Endothelial cell of umbilical vein (primary cell): Measurements from ENCODE around the gene DIABLO. TPM values are rescaled to one million over a fixed set of nuclear protein-coding genes. Genes with fewer than 3 reads are reported as not detected.

Source experiments
- BruUV-seq: library from RNA; stranded (reverse); fragments of 400-500 nt; replicated peaks from 2 replicates; lab custom pipeline; 2021; lab: Mats Ljungman, UMichigan
- CTCF ChIA-PET: fragments of 300-600, 350-600 bp; sonication (Branson Sonifier 250); formaldehyde crosslinking; loops from one replicate; lab custom pipeline; 2021; ENCODE audit warnings: antibody characterized with exemption, inconsistent platforms; lab: Charles Lee
- POLR2A ChIA-PET: fragments of 300-600, 350-600 bp; sonication (Branson Sonifier 250); formaldehyde crosslinking; loops from one replicate; lab custom pipeline; 2021; ENCODE audit warnings: antibody characterized with exemption, inconsistent platforms; lab: Charles Lee
- DNase-seq: peaks from one replicate; pipeline ENCODE4 v3.0.0-alpha.2; 2011; ENCODE audit warnings: low read depth, low spot score
- FAIRE-seq: peaks from 2 replicates; lab custom pipeline; 2011; peaks lifted over from hg19 to GRCh38; lab: Jason Lieb, UNC
- H2AFZ ChIP-seq: 2 replicates; pipeline ENCODE4 v1.6.0; 2012; ENCODE audit warnings: low read depth, low read length, control low read depth, inconsistent platforms
- H3K27ac ChIP-seq: 2 replicates; pipeline ENCODE4 v1.5.1; 2011; ENCODE audit warnings: low read depth, mild to moderate bottlenecking, control low read depth, low read length, moderate library complexity; ENCODE audit not compliant: insufficient read depth
- H3K27me3 ChIP-seq, 2 experiments: 2 replicates each; pipeline versions ENCODE4 v1.6.0 to v1.6.1; 2011; ENCODE audit warnings: low read length in 2 of 2, mixed read lengths in 1 of 2; ENCODE audit not compliant: control insufficient read depth in 2 of 2, insufficient read depth in 2 of 2
- H3K36me3 ChIP-seq, 2 experiments: 2 replicates in 1 of 2; 3 replicates in 1 of 2; pipeline ENCODE4 v1.5.1; 2011; ENCODE audit warnings: low read length in 2 of 2, mild to moderate bottlenecking in 1 of 2, moderate library complexity in 1 of 2; ENCODE audit not compliant: control insufficient read depth in 2 of 2, insufficient read depth in 2 of 2; ENCODE audit errors: extremely low read depth in 1 of 2
- H3K4me1 ChIP-seq: 3 replicates; pipeline ENCODE4 v1.5.1; 2011; ENCODE audit warnings: mild to moderate bottlenecking, low read length; ENCODE audit not compliant: control insufficient read depth, insufficient read depth; ENCODE audit errors: extremely low read depth
- H3K4me2 ChIP-seq: 2 replicates; pipeline ENCODE4 v1.6.1; 2011; ENCODE audit warnings: low read length, control low read depth, mixed read lengths; ENCODE audit not compliant: insufficient read depth
- H3K4me3 ChIP-seq, 3 experiments: fragments of 200-600 bp in 1 of 3; sonication (generic), shearing (Covaris generic) in 1 of 3; replicated peaks in 1 of 3; 2 replicates each; pipeline ENCODE4 v1.5.1; 2011 to 2016; ENCODE audit warnings: control low read depth in 3 of 3, low read length in 3 of 3, mild to moderate bottlenecking in 2 of 3, inconsistent platforms in 1 of 3, low read depth in 1 of 3, moderate library complexity in 1 of 3; ENCODE audit not compliant: insufficient read depth in 1 of 3
- H3K79me2 ChIP-seq: 2 replicates; pipeline ENCODE4 v1.6.0; 2012; ENCODE audit warnings: low read length, inconsistent platforms; ENCODE audit not compliant: control insufficient read depth, insufficient read depth
- H3K9ac ChIP-seq: replicated peaks from 2 replicates; pipeline ENCODE3; 2011; ENCODE audit warnings: low read length, control low read depth; ENCODE audit not compliant: insufficient read depth; ENCODE audit errors: extremely low read depth
- H3K9me1 ChIP-seq: replicated peaks from 3 replicates; pipeline ENCODE4 v1.6.0; 2011; ENCODE audit warnings: mild to moderate bottlenecking, low read length; ENCODE audit not compliant: control insufficient read depth, insufficient read depth; ENCODE audit errors: extremely low read depth
- H3K9me3 ChIP-seq: replicated peaks from 2 replicates; pipeline ENCODE4 v1.5.1; 2012; ENCODE audit warnings: low read length, inconsistent platforms; ENCODE audit not compliant: control insufficient read depth, insufficient read depth
- H4K20me1 ChIP-seq: replicated peaks from 2 replicates; pipeline ENCODE3; 2011; ENCODE audit warnings: mild to moderate bottlenecking, low read length; ENCODE audit not compliant: control insufficient read depth, insufficient read depth; ENCODE audit errors: extremely low read depth
- FOS ChIP-seq: IDR thresholded peaks from 2 replicates; pipeline ENCODE4 v1.6.1; 2011; ENCODE audit warnings: mild to moderate bottlenecking, low read length, moderate library complexity, borderline replicate concordance; ENCODE audit not compliant: insufficient read depth
- GATA2 ChIP-seq: IDR thresholded peaks from 2 replicates; pipeline ENCODE4 v1.7.0; 2011; ENCODE audit warnings: low read depth, mild to moderate bottlenecking, moderate library complexity, mixed read lengths, low read length; ENCODE audit not compliant: insufficient read length, insufficient read depth
- dilution Hi-C: fragments of 300-500 bp; cut with MboI; formaldehyde crosslinking; loops from one replicate; pipeline ENCODE4 v1.15.0; 2019; ENCODE audit warnings: low sequenced_read_pairs; ENCODE audit not compliant: extremely low pct_ligation_motif_present
- intact Hi-C: fragments of 100-400 bp; cut with micrococcal nuclease; formaldehyde crosslinking; loops from one replicate; pipeline ENCODE4 v1.10.0; 2022
- polyA plus RNA-seq, 4 experiments: library from polyadenylated mRNA; depleted of rRNA in 3 of 4; stranded (reverse) in 3 of 4; unstranded in 1 of 4; fragments of >200 nt; gene quantifications; 2 replicates each; pipeline versions ENCODE4 v1.2.1 to v1.2.3, GENCODE V29; 2011 to 2012; ENCODE audit warnings: missing spikeins in 1 of 4
- total RNA-seq: library from RNA; stranded (reverse); gene quantifications from 2 replicates; pipeline ENCODE4 v1.2.3, GENCODE V29; 2021
- TF ChIP-seq, protein P1 (sequence below), 2 donors: IDR thresholded peaks; 1 replicate in 1 of 2; 2 replicates in 1 of 2; pipeline ENCODE4 v1.5.1; 2011; ENCODE audit warnings: low read length in 2 of 2, mild to moderate bottlenecking in 2 of 2, moderate library complexity in 2 of 2, control low read depth in 1 of 2, inconsistent platforms in 1 of 2, low read depth in 1 of 2; ENCODE audit not compliant: insufficient read depth in 1 of 2; ENCODE audit errors: extremely low read depth in 1 of 2

DIABLO gene
- total and polyA plus RNA-seq, 2 donors (not counting 3 experiments of a cell fraction or from before 2014, with no cell fraction given): 49.9 to 55.4 TPM

DNA sequence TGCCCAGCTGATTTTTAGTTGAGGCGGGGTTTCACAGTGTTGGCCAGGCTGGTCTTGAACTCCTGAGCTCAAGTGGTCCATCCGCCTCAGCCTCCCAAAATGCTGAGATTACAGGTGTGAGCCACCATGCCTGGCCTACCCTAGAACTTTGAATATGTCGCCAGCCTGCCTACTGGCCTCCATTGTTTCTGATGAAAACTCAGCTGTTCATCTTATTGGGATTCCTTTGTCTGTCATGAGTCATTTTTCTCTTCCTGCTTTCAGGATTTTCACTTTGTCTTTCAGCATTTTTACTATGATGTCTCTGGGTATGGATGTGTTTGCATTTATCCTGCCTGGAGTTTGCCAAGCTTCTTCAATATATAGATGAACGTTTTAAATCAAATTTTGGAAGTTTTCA lies 30.4 kb downstream of the DIABLO start:
- intact Hi-C loops: no loop called here
- Histone ChIP-seq H4K20me1 (no peaks in the 10 kb centered on the region), H3K36me3 (no peaks in the 10 kb centered on the region), H3K79me2 (no peaks in the 10 kb centered on the region), H3K9me3 (no peaks in the 10 kb centered on the region), H3K4me2 (no peak overlapping the region), H3K4me1 (no peaks in the 10 kb centered on the region), H3K9ac (no peak overlapping the region), H3K4me3 (no peak overlapping the region), H3K27ac (no peak overlapping the region), H3K27me3 (no peaks in the 10 kb centered on the region), H2AFZ (no peak overlapping the region), H3K9me1 (no peaks in the 10 kb centered on the region)
- dilution Hi-C loops: no loop called here
- POLR2A ChIA-PET: no interaction called here
- DNase-seq (no peak), FAIRE-seq (no peak)
- TF ChIP-seq FOS: peak; percentile 14
- TF ChIP-seq GATA2: no peak
- CTCF ChIA-PET: interaction anchor here (1.2 to 1.6 kb wide), 3 partner anchors 41 to 141 kb away, joined by 3 to 7 read pairs (median 3); no protein-coding TSS in a partner anchor
- no TSS peak for BruUV-seq

GRCh38 chr12:122194804-122195203 lies 31.0 kb downstream of the DIABLO start:
- intact Hi-C loops (no loop called here), dilution Hi-C loops (no loop called here)
- POLR2A ChIA-PET: no interaction called here

More at GRCh38 chr12:122194804-122195203, 31.0 kb downstream of the DIABLO start:
- Histone ChIP-seq H3K36me3 (no peaks in the 10 kb centered on the region), H3K27ac (no peak overlapping the region), H3K9me1 (no peaks in the 10 kb centered on the region), H3K27me3 (no peaks in the 10 kb centered on the region), H4K20me1 (no peaks in the 10 kb centered on the region), H3K4me1 (no peaks in the 10 kb centered on the region), H3K9ac (no peak overlapping the region), H2AFZ (no peak overlapping the region), H3K79me2 (no peaks in the 10 kb centered on the region), H3K9me3 (no peaks in the 10 kb centered on the region), H3K4me2 (no peak overlapping the region), H3K4me3 (no peak overlapping the region)
- DNase-seq (no peak), FAIRE-seq (no peak)
- BruUV-seq: no TSS peak
- no peak for TF ChIP-seq FOS
- TF ChIP-seq, protein P1, sequence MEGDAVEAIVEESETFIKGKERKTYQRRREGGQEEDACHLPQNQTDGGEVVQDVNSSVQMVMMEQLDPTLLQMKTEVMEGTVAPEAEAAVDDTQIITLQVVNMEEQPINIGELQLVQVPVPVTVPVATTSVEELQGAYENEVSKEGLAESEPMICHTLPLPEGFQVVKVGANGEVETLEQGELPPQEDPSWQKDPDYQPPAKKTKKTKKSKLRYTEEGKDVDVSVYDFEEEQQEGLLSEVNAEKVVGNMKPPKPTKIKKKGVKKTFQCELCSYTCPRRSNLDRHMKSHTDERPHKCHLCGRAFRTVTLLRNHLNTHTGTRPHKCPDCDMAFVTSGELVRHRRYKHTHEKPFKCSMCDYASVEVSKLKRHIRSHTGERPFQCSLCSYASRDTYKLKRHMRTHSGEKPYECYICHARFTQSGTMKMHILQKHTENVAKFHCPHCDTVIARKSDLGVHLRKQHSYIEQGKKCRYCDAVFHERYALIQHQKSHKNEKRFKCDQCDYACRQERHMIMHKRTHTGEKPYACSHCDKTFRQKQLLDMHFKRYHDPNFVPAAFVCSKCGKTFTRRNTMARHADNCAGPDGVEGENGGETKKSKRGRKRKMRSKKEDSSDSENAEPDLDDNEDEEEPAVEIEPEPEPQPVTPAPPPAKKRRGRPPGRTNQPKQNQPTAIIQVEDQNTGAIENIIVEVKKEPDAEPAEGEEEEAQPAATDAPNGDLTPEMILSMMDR (IDR thresholded peaks at IDR 0.05; ENCODE audit: extremely low read depth in 1 of 2, insufficient read depth in 1 of 2, low read depth in 1 of 2, low read length in 2 of 2): no peak
- CTCF ChIA-PET: interaction anchor here (0.7 to 1.6 kb wide), 3 partner anchors 40 to 73 kb away, joined by 3 read pairs; no protein-coding TSS in a partner anchor
